Right atrium auricular region (tissue), 2 donors: ENCODE results near the gene INTU. TPM values are rescaled to one million over a fixed set of nuclear protein-coding genes. Genes with fewer than 3 reads are reported as not detected.

Experiments
- DNase-seq: peaks from one replicate; pipeline ENCODE4 v3.0.0-alpha.2; 2019; ENCODE audit warnings: low spot score
- H3K27ac ChIP-seq, 2 donors: fragments of 200-600 bp; sonication (generic); 1 replicate in 1 of 2; 2 replicates in 1 of 2; pipeline ENCODE4 v1.5.1; 2016 to 2019
- H3K27me3 ChIP-seq, 2 donors: fragments of 200-600 bp; sonication (generic); one replicate each; pipeline versions ENCODE4 v1.5.1 to v1.6.0; 2017 to 2019
- H3K36me3 ChIP-seq: fragments of 200-600 bp; sonication (generic); one replicate; pipeline ENCODE4 v1.5.1; 2016
- H3K4me1 ChIP-seq, 2 donors: fragments of 200-600 bp; sonication (generic); one replicate each; pipeline versions ENCODE4 v1.5.1 to v1.6.0; 2017 to 2019
- H3K4me3 ChIP-seq, 2 donors: fragments of 200-600 bp; sonication (generic); 1 replicate in 1 of 2; 2 replicates in 1 of 2; pipeline ENCODE4 v1.5.1; 2017 to 2019; ENCODE audit warnings: mild to moderate bottlenecking in 1 of 2, moderate library complexity in 1 of 2
- H3K9me3 ChIP-seq, 2 donors: fragments of 200-600 bp; sonication (generic); one replicate each; pipeline ENCODE4 v1.5.1; 2019
- CTCF ChIP-seq, 2 donors: fragments of 200-600 bp; sonication (generic); IDR thresholded peaks; one replicate each; pipeline ENCODE4 v1.5.1; 2019; ENCODE audit warnings: antibody characterized with exemption in 2 of 2
- total RNA-seq, 2 donors: library from RNA; depleted of rRNA; stranded (reverse); fragments of >200 nt; gene quantifications; one replicate each; pipeline ENCODE4 v1.1.0, GENCODE V29; 2016

INTU gene
- total RNA-seq, 2 donors from 2014 or later: 1.8 to 4.7 TPM

GRCh38 chr4:127759228-127759820 lies 126.6 kb downstream of the INTU start:
- TF ChIP-seq CTCF (IDR thresholded peaks at IDR 0.05): no peak

GRCh38 chr4:127759893-127760292 lies 127.1 kb downstream of the INTU start:
- Histone ChIP-seq H3K27me3 (no peaks in the 10 kb centered on the region), H3K27ac (no peak overlapping the region), H3K4me1 (no peaks in the 10 kb centered on the region), H3K36me3 (no peaks in the 10 kb centered on the region), H3K4me3 (no peak overlapping the region), H3K9me3 (peaks cover 0 to 9% of the 10 kb centered on the region in 2 donors)
- TF ChIP-seq CTCF (IDR thresholded peaks at IDR 0.05): no peak
- no peak for DNase-seq

More at GRCh38 chr4:127759228-127759820, 126.6 kb downstream of the INTU start:
- H3K36me3 ChIP-seq: no peaks in the 10 kb centered on the region
- no peak for DNase-seq
- H3K4me3 ChIP-seq: no peak overlapping the region
- H3K4me1 ChIP-seq: no peaks in the 10 kb centered on the region
- peaks cover 0 to 9% of the 10 kb centered on the region in 2 donors for H3K9me3 ChIP-seq
- no peak overlapping the region for H3K27ac ChIP-seq
- H3K27me3 ChIP-seq: no peaks in the 10 kb centered on the region

- Histone ChIP-seq H3K4me1 (no peaks in the 10 kb centered on the region), H3K4me3 (no peak overlapping the region), H3K27ac (no peak overlapping the region), H3K27me3 (no peaks in the 10 kb centered on the region), H3K9me3 (no peaks in the 10 kb centered on the region), H3K36me3 (no peaks in the 10 kb centered on the region)
- no peak for TF ChIP-seq CTCF (IDR thresholded peaks at IDR 0.05)
- DNase-seq: no peak
Measured at GRCh38 chr4:127771535-127772275, 138.9 kb downstream of the INTU start.

- H3K4me1 ChIP-seq: no peaks in the 10 kb centered on the region
- H3K36me3 ChIP-seq: no peaks in the 10 kb centered on the region
- H3K4me3 ChIP-seq: no peak overlapping the region
- no peak for TF ChIP-seq CTCF (IDR thresholded peaks at IDR 0.05)
- H3K27ac ChIP-seq: no peak overlapping the region
- H3K9me3 ChIP-seq: no peaks in the 10 kb centered on the region
- H3K27me3 ChIP-seq: no peaks in the 10 kb centered on the region
- no peak for DNase-seq
Measured at GRCh38 chr4:127772769-127773671, 140.3 kb downstream of the INTU start.

GRCh38 chr4:127775843-127776242 lies 143.1 kb downstream of the INTU start:
- no peak for TF ChIP-seq CTCF (IDR thresholded peaks at IDR 0.05)
- Histone ChIP-seq H3K9me3 (no peaks in the 10 kb centered on the region), H3K27me3 (no peaks in the 10 kb centered on the region), H3K4me3 (no peak overlapping the region), H3K4me1 (no peaks in the 10 kb centered on the region), H3K27ac (no peak overlapping the region), H3K36me3 (no peaks in the 10 kb centered on the region)
- no peak for DNase-seq

Other genes starting within 250 kb of the INTU start
- gene SLC25A31, start 97.4 kb downstream of the INTU start, total RNA-seq: not detected
- 1 to 10 TPM; 4.9 to 5.4 TPM for gene HSPA4L, start 149.4 kb downstream of the INTU start, total RNA-seq
- gene PLK4, start 247.9 kb downstream of the INTU start, total RNA-seq: 1 to 10 TPM in 1 of 2 donors, not detected in 1; 2.0 TPM